GM21786 (cell line): ENCODE measurements around the gene IRX5.
A peak's percentile ranks its signal among the peaks of the same experiment; 100 is the strongest.

ENCODE experiments used
- ATAC-seq: cut with Tn5 transposase; IDR thresholded peaks from one replicate; pipeline ENCODE4 v1.9.1; 2021; ENCODE audit not compliant: unreplicated experiment

IRX5 gene

GRCh38 chr16:54930005-54930868 is at the start of gene IRX5:
Gene IRX5 (plus strand): TSS chr16:54930865. CDS start chr16:54931199, 334 bp downstream.
- no peak for ATAC-seq

DNA sequence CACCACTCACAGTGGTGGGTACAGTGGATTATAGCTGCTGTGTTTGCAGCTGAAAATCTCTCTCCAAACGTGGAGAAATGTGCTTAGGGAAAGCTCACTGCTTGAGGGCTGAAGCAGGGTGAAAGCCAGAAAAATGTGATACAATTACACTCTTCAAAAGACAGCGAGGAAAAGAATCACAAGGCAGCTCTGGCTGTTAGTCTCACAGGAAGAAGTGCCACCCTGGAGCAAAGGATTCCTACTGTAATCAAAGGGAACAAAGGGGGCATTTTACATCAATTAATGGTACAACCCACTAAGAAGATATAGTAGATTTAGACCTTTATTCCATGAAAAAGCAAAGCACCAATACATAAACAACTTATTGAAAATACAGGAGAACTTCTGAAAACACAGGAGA is 48.1 kb upstream of the IRX5 start:
- ATAC-seq: no peak

- ATAC-seq: no peak
Observed at GRCh38 chr16:54883358-54883757, 47.3 kb upstream of the IRX5 start.

DNA sequence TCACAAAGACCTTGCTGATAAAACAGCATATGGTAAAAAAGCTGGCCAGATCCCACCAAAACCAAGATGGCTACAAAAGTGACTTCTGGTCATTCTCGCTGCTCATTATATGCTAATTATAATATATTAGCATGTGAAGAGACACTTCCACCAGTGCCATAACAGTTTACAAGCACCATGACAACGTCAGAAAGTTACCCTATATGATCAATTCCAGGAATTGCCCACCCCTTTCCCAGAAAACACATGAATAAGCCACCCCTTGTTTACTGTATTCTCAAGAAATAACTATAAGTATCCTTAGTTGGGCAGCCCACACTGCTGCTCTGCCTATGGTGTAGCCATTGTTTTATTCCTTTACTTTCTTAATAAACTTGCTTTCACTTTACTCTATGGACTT is 44.6 kb upstream of the IRX5 start:
- ATAC-seq: no peak

DNA sequence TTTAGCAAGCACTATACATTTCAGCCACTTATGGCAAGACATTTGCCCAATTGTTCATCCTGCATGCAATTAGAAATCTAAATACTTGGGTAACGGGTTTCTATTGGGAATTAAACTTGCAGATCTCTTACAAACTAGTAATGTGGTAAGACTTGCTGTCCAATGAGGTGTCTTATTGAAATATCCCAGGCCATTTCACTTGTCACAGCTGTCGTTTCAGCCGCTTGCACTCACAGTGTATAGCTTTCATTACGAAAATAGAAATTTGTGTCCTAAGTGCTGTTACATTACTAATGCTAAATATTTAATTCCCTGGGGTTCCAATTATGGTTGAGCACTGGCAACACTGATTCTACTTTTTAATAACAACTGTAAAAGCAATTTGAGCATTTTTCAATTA is 40.3 kb upstream of the IRX5 start:
- ATAC-seq: no peak

DNA sequence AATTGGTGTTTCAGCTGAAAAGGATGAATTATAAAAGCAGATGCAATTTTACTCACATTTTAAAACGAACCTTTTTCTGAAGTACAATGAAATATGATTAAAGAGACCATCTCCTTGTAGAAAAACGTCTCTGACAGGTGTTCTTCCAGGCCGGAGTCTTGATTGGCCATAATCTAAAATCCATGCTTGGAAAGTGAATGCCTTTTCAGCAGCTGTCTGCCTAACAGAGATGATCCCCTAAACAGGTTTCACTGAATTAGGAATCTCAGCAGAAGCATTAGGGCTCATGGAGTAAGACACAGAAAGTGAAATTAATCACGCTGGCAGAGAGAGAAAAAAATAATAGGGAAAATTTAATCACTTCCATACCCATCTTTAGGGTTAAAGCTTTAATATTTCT is 39.3 kb upstream of the IRX5 start:
- no peak for ATAC-seq

- no peak for ATAC-seq
Observed at GRCh38 chr16:54892981-54893380, 37.7 kb upstream of the IRX5 start.

DNA sequence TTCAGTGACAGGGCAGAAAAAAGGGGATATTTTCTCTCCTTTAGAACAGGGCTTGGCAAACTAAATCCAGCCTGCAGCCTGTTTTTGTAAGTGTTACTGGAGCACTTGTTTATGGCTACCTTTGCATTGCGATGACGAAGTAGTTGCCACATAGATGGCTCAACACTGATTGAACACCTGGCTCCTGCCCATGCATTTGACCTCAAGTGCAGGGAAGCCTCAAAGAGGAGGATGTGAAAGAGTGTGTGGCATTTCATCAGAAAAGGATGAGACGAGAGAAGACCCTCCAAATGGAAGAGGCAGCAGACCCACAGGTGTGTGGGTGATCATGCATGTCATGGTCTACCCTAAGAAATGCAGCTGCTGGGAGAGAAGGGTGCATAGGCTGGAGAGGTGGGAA is 32.7 kb upstream of the IRX5 start:
- no peak for ATAC-seq

GRCh38 chr16:54901606-54902005 is 29.1 kb upstream of the IRX5 start:
- ATAC-seq: no peak

DNA sequence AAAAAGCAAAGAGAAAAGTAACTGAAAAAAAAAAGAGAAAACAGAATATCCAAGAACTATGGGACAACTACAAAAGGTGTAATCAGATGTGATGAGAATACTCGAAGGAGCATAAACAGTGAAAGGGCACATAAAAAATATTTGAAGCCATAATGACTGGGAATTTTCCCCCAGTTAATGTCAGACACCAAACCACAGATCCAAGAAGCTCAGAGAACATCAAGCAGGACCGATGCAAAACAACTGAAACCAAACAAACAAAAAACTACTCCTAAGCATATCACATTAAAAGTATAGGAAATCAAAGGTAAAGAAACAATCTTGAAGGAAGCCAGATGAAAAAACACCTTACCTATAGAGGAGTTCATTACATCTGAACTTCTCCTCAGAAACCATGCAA is 27.6 kb upstream of the IRX5 start:
- ATAC-seq: no peak

DNA sequence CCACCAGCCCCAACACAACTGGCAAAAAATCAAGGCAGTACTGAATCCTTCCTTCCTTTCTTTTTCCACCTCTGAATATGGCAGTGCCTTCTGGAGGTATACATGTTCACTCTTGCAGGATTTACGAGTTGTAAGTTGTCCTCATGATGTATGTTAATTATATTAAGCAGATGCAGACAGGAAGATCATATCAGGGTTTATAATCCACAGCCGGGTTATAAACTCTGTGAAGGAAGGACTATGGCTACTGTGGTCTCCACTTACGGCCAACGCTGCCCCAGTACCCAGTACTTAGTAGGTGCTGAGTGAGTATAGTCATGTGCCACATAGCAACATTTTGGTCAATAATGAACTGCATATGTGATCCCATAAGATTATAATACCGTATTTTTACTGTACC is 19.6 kb upstream of the IRX5 start:
- no peak for ATAC-seq

- no peak for ATAC-seq
Observed at GRCh38 chr16:54912720-54913119, 17.9 kb upstream of the IRX5 start.

- no peak for ATAC-seq
Observed at GRCh38 chr16:54921206-54921824, 9.3 kb upstream of the IRX5 start.

GRCh38 chr16:54923055-54923473 is 7.6 kb upstream of the IRX5 start:
- ATAC-seq: no peak

DNA sequence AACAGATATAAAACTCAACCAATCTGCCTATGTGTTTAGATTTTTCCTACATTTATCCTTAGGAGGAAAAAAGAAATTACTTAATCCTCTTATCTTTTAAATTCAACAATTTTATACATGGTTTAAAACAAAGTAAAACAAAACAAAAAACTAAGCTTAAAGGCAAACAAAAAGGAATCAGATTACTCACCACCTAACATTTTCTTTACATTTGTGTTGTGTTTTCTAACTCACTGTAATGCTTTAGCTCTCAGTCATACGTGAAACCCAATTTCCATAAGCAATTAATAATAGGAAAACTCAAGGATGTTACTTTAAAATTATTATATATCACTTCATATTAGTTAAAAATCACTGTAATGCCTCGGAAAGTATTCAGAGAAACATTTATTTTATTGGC is 6.7 kb upstream of the IRX5 start:
- no peak for ATAC-seq

- no peak for ATAC-seq
Observed at GRCh38 chr16:54926166-54926838, 4.4 kb upstream of the IRX5 start.

GRCh38 chr16:54927125-54928015 is 3.3 kb upstream of the IRX5 start:
- no peak for ATAC-seq

GRCh38 chr16:54928016-54928356 is 2.7 kb upstream of the IRX5 start:
- no peak for ATAC-seq

- peak; percentile 34 for ATAC-seq
Observed at GRCh38 chr16:54928411-54929089, 2.1 kb upstream of the IRX5 start.
